Stomach (tissue), 4 donors: ENCODE measurements around the gene GGT6.

Experiments
- POLR2A ChIP-seq, 4 donors: fragments of 450-650 bp; IDR thresholded peaks; one replicate each; pipeline ENCODE4 v1.6.1; 2016; ENCODE audit warnings: antibody characterized with exemption in 4 of 4, control low read depth in 2 of 4, mild to moderate bottlenecking in 1 of 4, moderate library complexity in 1 of 4
- POLR2AphosphoS5 ChIP-seq, 3 donors: sonication (generic); formaldehyde crosslinking; IDR thresholded peaks; one replicate each; pipeline ENCODE4 v1.6.1; 2016; ENCODE audit warnings: antibody characterized with exemption in 3 of 3
- TF ChIP-seq, protein P1 (sequence below), 7 experiments: fragments of 450-650 bp in 4 of 7; fragments of 200-600 bp in 3 of 7; sonication (generic) in 3 of 7; IDR thresholded peaks; one replicate each; pipeline ENCODE4 v1.5.1; 2016 to 2019; ENCODE audit warnings: antibody characterized with exemption in 7 of 7, control low read depth in 2 of 7, mild to moderate bottlenecking in 1 of 7

DNA sequence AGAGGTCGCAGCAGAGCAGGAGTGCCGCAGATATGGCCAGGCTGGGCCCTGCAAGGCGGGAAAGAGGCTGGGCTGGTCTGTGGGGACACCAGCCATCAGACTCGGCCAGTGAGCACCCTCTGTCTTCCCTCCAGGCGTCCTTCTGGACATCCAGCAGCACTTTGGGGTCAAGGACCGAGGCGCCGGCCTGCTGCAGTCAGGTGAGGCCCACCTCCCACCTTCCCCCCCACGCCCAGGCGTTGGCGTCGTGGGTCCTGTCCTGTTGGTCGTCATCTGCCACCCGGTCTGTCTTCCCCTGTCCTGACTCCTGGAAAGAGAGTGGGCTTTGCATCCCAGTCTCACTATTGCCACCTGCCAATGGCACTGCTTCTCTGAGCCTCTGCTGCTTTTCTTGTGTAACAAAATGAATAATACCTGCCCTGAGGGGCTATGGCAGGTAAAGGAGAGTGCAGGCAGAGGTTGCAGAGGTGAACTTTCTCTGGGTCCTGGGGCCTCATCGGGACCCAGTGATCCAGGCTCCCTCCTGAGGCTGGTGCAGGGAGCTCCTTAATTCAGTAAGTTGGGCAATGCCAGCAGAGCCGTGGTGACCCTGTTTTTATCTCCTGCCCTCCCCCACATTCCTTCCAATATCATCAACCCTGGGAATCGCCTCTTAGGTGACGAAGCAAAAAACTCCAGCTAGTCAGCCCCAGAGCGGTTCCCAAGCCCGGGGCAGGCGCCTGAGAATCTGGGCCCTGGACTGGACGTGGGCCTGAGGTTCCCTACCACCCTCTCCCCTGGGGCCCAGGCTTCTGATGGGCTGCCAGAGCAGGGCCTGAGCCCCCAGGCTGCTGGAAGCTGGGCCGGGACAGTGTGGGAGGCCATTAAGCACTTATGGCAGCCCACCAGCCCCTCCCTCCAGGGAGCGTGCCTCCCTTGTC is 47.0 kb downstream of the GGT6 start:
- TF ChIP-seq POLR2AphosphoS5 (IDR thresholded peaks at IDR 0.05) (no peak), POLR2A (IDR thresholded peaks at IDR 0.05) (no peak)
- TF ChIP-seq, protein P1, sequence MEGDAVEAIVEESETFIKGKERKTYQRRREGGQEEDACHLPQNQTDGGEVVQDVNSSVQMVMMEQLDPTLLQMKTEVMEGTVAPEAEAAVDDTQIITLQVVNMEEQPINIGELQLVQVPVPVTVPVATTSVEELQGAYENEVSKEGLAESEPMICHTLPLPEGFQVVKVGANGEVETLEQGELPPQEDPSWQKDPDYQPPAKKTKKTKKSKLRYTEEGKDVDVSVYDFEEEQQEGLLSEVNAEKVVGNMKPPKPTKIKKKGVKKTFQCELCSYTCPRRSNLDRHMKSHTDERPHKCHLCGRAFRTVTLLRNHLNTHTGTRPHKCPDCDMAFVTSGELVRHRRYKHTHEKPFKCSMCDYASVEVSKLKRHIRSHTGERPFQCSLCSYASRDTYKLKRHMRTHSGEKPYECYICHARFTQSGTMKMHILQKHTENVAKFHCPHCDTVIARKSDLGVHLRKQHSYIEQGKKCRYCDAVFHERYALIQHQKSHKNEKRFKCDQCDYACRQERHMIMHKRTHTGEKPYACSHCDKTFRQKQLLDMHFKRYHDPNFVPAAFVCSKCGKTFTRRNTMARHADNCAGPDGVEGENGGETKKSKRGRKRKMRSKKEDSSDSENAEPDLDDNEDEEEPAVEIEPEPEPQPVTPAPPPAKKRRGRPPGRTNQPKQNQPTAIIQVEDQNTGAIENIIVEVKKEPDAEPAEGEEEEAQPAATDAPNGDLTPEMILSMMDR (IDR thresholded peaks at IDR 0.05), result no peak
